Middle frontal gyrus (tissue), 1 donor: Measurements from ENCODE around the gene SULT1B1.
"Not testable (repeated sequence)": the region's sequence is repeated elsewhere in the genome, so short reads cannot be mapped to it uniquely, and the experiment has no call there.

Experiments used
- DNase-seq: peaks from one replicate; pipeline ENCODE4 v3.0.0-alpha.2; 2015; ENCODE audit warnings: low spot score; ENCODE audit errors: extremely low spot score

The SULT1B1 gene

DNA sequence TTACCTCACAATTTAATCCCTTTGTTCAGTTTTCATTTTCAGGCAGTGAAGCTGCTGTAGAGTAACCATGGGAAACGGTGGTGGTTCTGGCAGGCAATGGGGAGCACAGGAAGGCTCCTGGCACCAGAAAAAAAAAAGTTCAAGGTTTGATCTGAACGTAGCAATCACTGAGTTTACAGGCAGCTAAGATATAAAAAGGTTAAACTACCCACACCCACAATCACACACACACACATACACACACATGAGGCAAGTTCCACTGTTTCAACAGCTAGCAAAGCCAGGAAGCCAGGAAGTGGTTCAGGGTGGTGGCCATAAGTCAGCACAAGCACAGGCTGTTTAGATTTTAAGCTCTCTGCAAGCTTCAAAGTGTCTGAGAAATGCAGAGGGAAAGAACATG, at the start of gene SULT1B1:
TSS of gene SULT1B1 (minus strand) at position 166 of the 400 bp plus-strand sequence. CDS start 5,403 bp downstream, outside the sequence.
- no peak for DNase-seq

- DNase-seq: no peak
Measured at GRCh38 chr4:69800599-69800998, 40.2 kb upstream of the SULT1B1 start.

GRCh38 chr4:69799337-69799736, 38.9 kb upstream of the SULT1B1 start:
- no peak for DNase-seq

GRCh38 chr4:69793732-69794131, 33.3 kb upstream of the SULT1B1 start:
- DNase-seq: no peak

GRCh38 chr4:69787879-69788278, 27.5 kb upstream of the SULT1B1 start:
- no peak for DNase-seq

GRCh38 chr4:69786547-69786946, 26.1 kb upstream of the SULT1B1 start:
- DNase-seq: no peak

GRCh38 chr4:69785211-69785831, 24.9 kb upstream of the SULT1B1 start:
- DNase-seq: no peak

- no peak for DNase-seq
Measured at GRCh38 chr4:69782651-69783310, 22.4 kb upstream of the SULT1B1 start.

GRCh38 chr4:69781458-69782418, 21.3 kb upstream of the SULT1B1 start:
- DNase-seq: no peak

DNA sequence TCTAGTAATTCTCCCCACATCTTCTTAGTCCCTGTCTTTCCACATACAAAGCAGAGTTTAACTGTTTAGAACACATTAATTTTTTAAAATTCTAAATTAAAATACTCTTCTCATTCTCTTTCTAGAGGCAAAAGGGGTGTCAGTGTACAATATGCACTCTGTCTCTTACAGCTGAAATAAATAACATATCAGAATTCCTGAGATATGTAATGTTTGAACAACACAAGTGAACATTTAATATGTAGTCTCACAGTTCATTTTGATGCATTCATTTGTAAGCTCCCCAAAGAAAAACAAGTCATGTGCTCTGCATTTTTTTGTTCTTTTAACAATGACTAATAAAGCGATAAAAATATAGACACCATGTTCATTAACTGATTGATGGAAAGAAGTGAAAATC, 19.7 kb upstream of the SULT1B1 start:
- no peak for DNase-seq

DNA sequence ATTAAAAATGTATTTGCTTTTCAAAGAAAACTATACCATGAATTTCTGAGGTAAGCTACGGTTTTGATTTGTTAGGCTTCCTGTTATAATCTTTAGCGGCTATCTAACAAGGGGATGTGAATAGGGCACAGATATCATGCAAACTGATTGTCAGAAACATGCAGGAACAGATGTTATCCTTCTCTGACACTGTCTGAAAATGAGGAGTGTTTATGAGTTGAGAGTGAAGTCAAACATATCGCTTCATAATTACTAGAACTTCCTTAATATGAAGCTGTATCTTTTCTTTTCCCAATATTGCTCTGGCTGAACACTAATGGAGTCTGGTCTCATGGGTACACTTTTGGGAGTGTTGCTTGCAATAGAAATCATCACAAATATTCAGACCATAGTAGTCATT, 16.3 kb upstream of the SULT1B1 start:
- no peak for DNase-seq

DNA sequence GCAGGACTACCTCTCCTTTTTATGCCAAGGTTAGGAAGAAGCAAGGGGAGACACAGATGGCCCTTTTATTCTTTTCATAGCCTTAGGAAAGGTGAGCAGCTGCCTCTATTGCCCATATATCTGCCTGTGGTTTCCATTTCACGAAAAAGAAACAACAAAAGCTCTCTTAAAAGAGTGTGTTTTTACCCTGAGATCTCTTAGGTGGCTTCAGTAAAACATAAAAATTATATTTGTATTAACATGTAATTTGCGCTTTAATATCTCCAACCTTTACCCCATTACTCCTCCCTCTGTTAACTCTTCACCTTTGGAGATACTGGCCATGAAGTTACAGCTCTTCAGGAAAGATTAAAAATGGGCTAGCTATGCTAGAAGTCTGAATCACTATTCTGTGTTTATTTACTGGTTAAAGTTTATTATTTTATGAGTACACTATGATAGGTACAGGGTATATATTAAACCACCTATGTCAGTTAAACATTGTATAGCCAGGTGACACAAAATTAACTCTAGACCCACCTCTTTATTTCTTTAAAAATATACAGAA, 15.0 kb upstream of the SULT1B1 start:
- no peak for DNase-seq

DNA sequence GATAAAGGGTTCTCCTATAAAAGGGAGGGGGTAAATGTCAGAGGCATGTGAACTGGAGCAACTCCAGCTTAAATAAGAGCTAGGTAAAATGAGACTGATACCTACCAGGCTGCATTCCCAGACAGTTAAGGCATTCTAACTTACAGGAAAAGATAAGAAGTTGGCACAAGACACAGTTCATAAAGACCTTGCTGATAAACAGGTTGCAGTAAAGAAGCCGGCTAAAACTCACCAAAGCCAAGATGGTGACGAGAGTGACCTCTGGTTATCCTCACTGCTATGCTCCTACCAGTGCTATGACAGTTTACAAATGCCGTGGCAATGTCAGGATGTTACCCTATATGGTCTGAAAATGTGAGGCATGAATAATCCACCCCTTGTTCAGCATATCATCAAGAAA, 13.1 kb upstream of the SULT1B1 start:
- DNase-seq: no peak

- DNase-seq: not testable (repeated sequence)
Measured at GRCh38 chr4:69768554-69768953, 8.1 kb upstream of the SULT1B1 start.

DNA sequence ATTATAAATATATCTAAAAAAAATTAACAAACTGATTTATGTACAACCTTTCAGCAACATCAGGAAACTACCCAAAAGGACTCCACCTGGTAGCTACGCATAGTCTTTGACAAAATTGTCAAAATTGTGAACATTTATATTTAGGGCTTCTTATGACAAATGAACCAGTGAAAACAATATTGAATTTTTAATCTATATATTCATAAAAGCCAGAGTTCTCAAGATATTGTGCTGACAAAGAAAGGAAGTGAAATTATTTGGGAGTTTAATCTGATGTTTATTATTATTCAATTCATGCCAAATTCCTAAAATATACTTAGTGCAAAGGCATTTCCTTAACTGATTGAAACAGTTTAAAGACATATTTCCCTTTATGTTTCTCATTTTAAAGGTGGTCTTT, 5.3 kb upstream of the SULT1B1 start:
- DNase-seq: no peak

DNA sequence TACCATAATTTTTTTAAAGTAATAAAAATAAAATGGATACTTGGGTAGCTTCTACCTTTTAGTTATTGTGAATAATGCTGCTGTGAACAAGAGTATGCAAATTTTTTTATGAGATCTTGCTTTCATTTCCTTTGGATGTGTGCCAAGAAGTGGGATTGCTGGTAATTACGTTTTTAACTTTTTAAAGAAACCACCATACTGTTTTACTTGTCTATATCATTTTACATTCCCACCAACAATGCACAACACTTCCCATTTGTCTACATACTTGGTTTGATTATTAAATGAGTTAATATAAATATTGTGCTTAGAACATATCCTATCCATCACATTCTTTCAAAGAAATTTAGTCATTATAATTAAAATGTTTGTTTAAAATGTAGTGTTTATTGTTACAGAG, 3.9 kb upstream of the SULT1B1 start:
- DNase-seq: no peak

- DNase-seq: no peak
Measured at GRCh38 chr4:69763233-69763632, 2.8 kb upstream of the SULT1B1 start.

- DNase-seq: no peak
Measured at GRCh38 chr4:69759189-69759604, 1.2 kb downstream of the SULT1B1 start.

GRCh38 chr4:69757464-69757863, 3.0 kb downstream of the SULT1B1 start:
- no peak for DNase-seq

GRCh38 chr4:69754926-69755580, 5.4 kb downstream of the SULT1B1 start:
- DNase-seq: no peak

GRCh38 chr4:69753686-69754085, 6.7 kb downstream of the SULT1B1 start:
- no peak for DNase-seq
